Astrocyte (in vitro differentiated cells and primary cell): ENCODE results near the gene RAPGEF5. TPM values are rescaled to one million over a fixed set of nuclear protein-coding genes. Genes with fewer than 3 reads are reported as not detected.

ENCODE experiments used
- DNase-seq: peaks from one replicate; pipeline ENCODE4 v3.0.0-alpha.2; 2010; ENCODE audit warnings: low read depth
- FAIRE-seq: peaks from 2 replicates; lab custom pipeline; 2011; peaks lifted over from hg19 to GRCh38; lab: Jason Lieb, UNC
- H2AFZ ChIP-seq: 2 replicates; pipeline ENCODE4 v1.6.0; 2012; ENCODE audit warnings: low read depth, low read length, inconsistent platforms
- H3K27ac ChIP-seq: 2 replicates; pipeline ENCODE4 v1.5.1; 2011; ENCODE audit warnings: low read depth, low read length, inconsistent platforms
- H3K27me3 ChIP-seq: 2 replicates; pipeline ENCODE4 v1.6.0; 2011; ENCODE audit warnings: low read length, inconsistent platforms; ENCODE audit not compliant: insufficient read depth
- H3K36me3 ChIP-seq: 2 replicates; pipeline ENCODE4 v1.5.1; 2011; ENCODE audit warnings: low read length, inconsistent platforms; ENCODE audit not compliant: insufficient read depth
- H3K4me1 ChIP-seq: 2 replicates; pipeline ENCODE4 v1.5.1; 2011; ENCODE audit warnings: low read length, inconsistent platforms; ENCODE audit not compliant: insufficient read depth
- H3K4me2 ChIP-seq: 2 replicates; pipeline ENCODE4 v1.6.0; 2012; ENCODE audit warnings: low read length, inconsistent platforms
- H3K4me3 ChIP-seq: 2 replicates; pipeline ENCODE4 v1.5.1; 2011; ENCODE audit warnings: low read depth, mild to moderate bottlenecking, low read length, inconsistent platforms; ENCODE audit not compliant: insufficient read depth
- H3K79me2 ChIP-seq: 2 replicates; pipeline ENCODE4 v1.6.0; 2012; ENCODE audit warnings: mild to moderate bottlenecking, low read length, inconsistent platforms; ENCODE audit not compliant: insufficient read depth
- H3K9ac ChIP-seq: 2 replicates; pipeline ENCODE4 v1.6.0; 2012; ENCODE audit warnings: mild to moderate bottlenecking, low read length, inconsistent platforms
- H3K9me3 ChIP-seq: 2 replicates; pipeline ENCODE4 v1.5.1; 2012; ENCODE audit warnings: low read depth, mild to moderate bottlenecking, low read length, inconsistent platforms; ENCODE audit not compliant: insufficient read depth
- H4K20me1 ChIP-seq: 2 replicates; pipeline ENCODE4 v1.6.0; 2012; ENCODE audit warnings: low read length, inconsistent platforms; ENCODE audit not compliant: insufficient read depth
- H3K27ac Mint-ChIP-seq: one replicate; pipeline ENCODE4 v1.8.0; 2021; ENCODE audit warnings: mild to moderate bottlenecking, mixed read lengths; ENCODE audit not compliant: unreplicated experiment
- H3K27me3 Mint-ChIP-seq: one replicate; pipeline ENCODE4 v1.8.0; 2021; ENCODE audit warnings: low read depth, mixed read lengths; ENCODE audit not compliant: unreplicated experiment
- H3K36me3 Mint-ChIP-seq: one replicate; pipeline ENCODE4 v1.8.0; 2021; ENCODE audit warnings: low read depth, mixed read lengths; ENCODE audit not compliant: unreplicated experiment
- H3K4me1 Mint-ChIP-seq: one replicate; pipeline ENCODE4 v1.8.0; 2021; ENCODE audit warnings: low read depth, mixed read lengths; ENCODE audit not compliant: unreplicated experiment
- H3K4me3 Mint-ChIP-seq: one replicate; pipeline ENCODE4 v1.8.0; 2021; ENCODE audit warnings: mild to moderate bottlenecking, moderate library complexity, mixed read lengths; ENCODE audit not compliant: unreplicated experiment
- H3K9me3 Mint-ChIP-seq: one replicate; pipeline ENCODE4 v1.8.0; 2021; ENCODE audit warnings: mild to moderate bottlenecking, mixed read lengths; ENCODE audit not compliant: unreplicated experiment
- CTCF ChIP-seq: IDR thresholded peaks from 2 replicates; pipeline ENCODE4 v1.5.1; 2011; ENCODE audit warnings: low read depth, mild to moderate bottlenecking, inconsistent platforms, low read length, moderate library complexity; ENCODE audit not compliant: insufficient read depth
- EZH2 ChIP-seq: IDR thresholded peaks from 2 replicates; pipeline ENCODE4 v1.6.1; 2012; ENCODE audit warnings: mild to moderate bottlenecking, low read length, inconsistent platforms; ENCODE audit not compliant: insufficient read depth
- total RNA-seq: library from RNA; stranded (reverse); gene quantifications from 2 replicates; pipeline ENCODE4 v1.2.1, GENCODE V29; 2021

The RAPGEF5 gene
- total RNA-seq, 1 donor from 2014 or later: 1.0 TPM

GRCh38 chr7:22268884-22269421 lies 88.0 kb downstream of the RAPGEF5 start:
- no peak for FAIRE-seq
- Mint-ChIP-seq H3K4me1 (peaks cover 3% of the 10 kb centered on the region), H3K4me3 (no peak overlapping the region), H3K36me3 (no peaks in the 10 kb centered on the region), H3K9me3 (no peaks in the 10 kb centered on the region), H3K27ac (no peak overlapping the region), H3K27me3 (no peaks in the 10 kb centered on the region)
- Histone ChIP-seq H3K27ac (no peak overlapping the region), H3K4me3 (no peak overlapping the region), H3K79me2 (no peaks in the 10 kb centered on the region), H3K27me3 (no peaks in the 10 kb centered on the region), H3K4me2 (peak overlapping the region; percentile 6), H4K20me1 (no peaks in the 10 kb centered on the region), H3K9me3 (no peaks in the 10 kb centered on the region), H3K9ac (no peak overlapping the region), H3K36me3 (no peaks in the 10 kb centered on the region), H2AFZ (no peak overlapping the region), H3K4me1 (no peaks in the 10 kb centered on the region)
- no peak for DNase-seq
- no peak for TF ChIP-seq CTCF
- no peak for TF ChIP-seq EZH2

GRCh38 chr7:22267930-22268615 lies 88.9 kb downstream of the RAPGEF5 start:
- Histone ChIP-seq H3K27me3 (no peaks in the 10 kb centered on the region), H3K4me1 (no peaks in the 10 kb centered on the region), H3K36me3 (no peaks in the 10 kb centered on the region), H4K20me1 (no peaks in the 10 kb centered on the region), H3K9me3 (no peaks in the 10 kb centered on the region), H3K9ac (no peak overlapping the region), H3K79me2 (no peaks in the 10 kb centered on the region), H3K4me2 (no peak overlapping the region), H2AFZ (no peak overlapping the region), H3K27ac (no peak overlapping the region), H3K4me3 (no peak overlapping the region)
- FAIRE-seq: no peak
- no peaks in the 10 kb centered on the region for H3K9me3 Mint-ChIP-seq
- no peak for TF ChIP-seq CTCF
- no peak overlapping the region for H3K4me3 Mint-ChIP-seq
- no peaks in the 10 kb centered on the region for H3K27me3 Mint-ChIP-seq
- DNase-seq: peak; percentile 40
- no peak overlapping the region for H3K27ac Mint-ChIP-seq
- peaks cover 3% of the 10 kb centered on the region for H3K4me1 Mint-ChIP-seq
- no peaks in the 10 kb centered on the region for H3K36me3 Mint-ChIP-seq

- Histone ChIP-seq H3K27me3 (no peaks in the 10 kb centered on the region), H3K9me3 (no peaks in the 10 kb centered on the region), H3K4me3 (no peak overlapping the region), H4K20me1 (no peaks in the 10 kb centered on the region), H2AFZ (no peak overlapping the region), H3K9ac (no peak overlapping the region), H3K4me1 (no peaks in the 10 kb centered on the region), H3K36me3 (no peaks in the 10 kb centered on the region), H3K79me2 (no peaks in the 10 kb centered on the region), H3K4me2 (no peak overlapping the region), H3K27ac (no peak overlapping the region)
- FAIRE-seq (no peak), DNase-seq (no peak)
- Mint-ChIP-seq H3K27ac (no peak overlapping the region), H3K4me3 (no peak overlapping the region), H3K27me3 (no peaks in the 10 kb centered on the region), H3K4me1 (no peaks in the 10 kb centered on the region), H3K9me3 (no peaks in the 10 kb centered on the region), H3K36me3 (no peaks in the 10 kb centered on the region)
- no peak for TF ChIP-seq EZH2
- TF ChIP-seq CTCF: no peak
Observed at GRCh38 chr7:22262538-22262937, 94.4 kb downstream of the RAPGEF5 start.
